K562 (cell line): Measurements from ENCODE around the gene ILF3. TPM values are rescaled to one million over a fixed set of nuclear protein-coding genes. Genes with fewer than 3 reads are reported as not detected.

ENCODE experiments used
- ATAC-seq: fragments of 200-7000 bp; cut with Tn5 transposase; 3 replicates; pipeline ENCODE4 v1.9.1; 2020; ENCODE audit warnings: moderate library complexity
- BruUV-seq: library from RNA; stranded (reverse); fragments of 400-500 nt; replicated peaks from 2 replicates; lab custom pipeline; 2021; lab: Mats Ljungman, UMichigan
- CTCF ChIA-PET: fragments of 300-600 bp; formaldehyde crosslinking; extraction: SDS; loops from one replicate; lab custom pipeline; 2021; ENCODE audit warnings: low intra/inter-chr PET ratio; lab: Yijun Ruan, JAX
- POLR2A ChIA-PET: fragments of 300-600, 350-650 bp; sonication (Branson Sonifier 250); formaldehyde crosslinking; extraction: SDS; loops from one replicate; lab custom pipeline; 2021; ENCODE audit warnings: antibody characterized with exemption, inconsistent platforms; lab: Yijun Ruan, JAX
- DNase-seq, 4 experiments: peaks; one replicate each; pipeline versions ENCODE4 v3.0.0 to v3.0.0-alpha.2; 2011 to 2018; ENCODE audit warnings: low spot score in 3 of 4, mixed read lengths in 3 of 4; ENCODE audit errors: extremely low read depth in 1 of 4
- FAIRE-seq: peaks from 2 replicates; lab custom pipeline; 2011; peaks lifted over from hg19 to GRCh38; lab: Jason Lieb, UNC
- H2AFZ ChIP-seq: 2 replicates; pipeline ENCODE4 v1.6.0; 2011; ENCODE audit warnings: low read depth, low read length, control low read depth, inconsistent platforms
- H3K27ac ChIP-seq: fragments of 200-600 bp; 3 replicates; pipeline ENCODE4 v1.8.0; 2011; ENCODE audit warnings: low read depth, mild to moderate bottlenecking, control low read depth, inconsistent platforms, low read length, moderate library complexity, mixed read lengths; ENCODE audit errors: extremely low read depth
- H3K27me3 ChIP-seq, 2 experiments: fragments of 300-600 bp in 1 of 2; 2 replicates in 1 of 2; 3 replicates in 1 of 2; pipeline versions ENCODE4 v1.6.0 to v1.8.0; 2011; ENCODE audit warnings: inconsistent platforms in 2 of 2, low read length in 2 of 2, mild to moderate bottlenecking in 1 of 2, mixed read lengths in 1 of 2, moderate library complexity in 1 of 2; ENCODE audit not compliant: control insufficient read depth in 2 of 2, insufficient read depth in 2 of 2
- H3K36me3 ChIP-seq: fragments of 300-600 bp; 3 replicates; pipeline ENCODE4 v1.8.0; 2011; ENCODE audit warnings: mild to moderate bottlenecking, low read length, inconsistent platforms; ENCODE audit not compliant: control insufficient read depth, insufficient read depth
- H3K4me1 ChIP-seq, 2 experiments: fragments of 200-600 bp in 1 of 2; replicated peaks in 1 of 2; 2 replicates in 1 of 2; 3 replicates in 1 of 2; pipeline versions ENCODE4 v1.5.1 to v1.8.0; 2011; ENCODE audit warnings: inconsistent platforms in 2 of 2, low read length in 2 of 2, mild to moderate bottlenecking in 1 of 2, mixed read lengths in 1 of 2, moderate library complexity in 1 of 2; ENCODE audit not compliant: control insufficient read depth in 2 of 2, insufficient read depth in 2 of 2
- H3K4me2 ChIP-seq: 2 replicates; pipeline ENCODE4 v1.6.1; 2011; ENCODE audit warnings: low read length, control low read depth, inconsistent platforms, mixed read lengths; ENCODE audit not compliant: insufficient read depth
- H3K4me3 ChIP-seq: fragments of 200-600 bp; sonication (generic), shearing (Covaris generic); 2 replicates; pipeline ENCODE4 v1.5.1; 2016; ENCODE audit warnings: control low read depth, inconsistent platforms
- H3K79me2 ChIP-seq: fragments of 200-600 bp; 3 replicates; pipeline ENCODE4 v1.8.0; 2011; ENCODE audit warnings: low read length, inconsistent platforms; ENCODE audit not compliant: control insufficient read depth, insufficient read depth
- H3K9ac ChIP-seq, 2 experiments: 2 replicates each; pipeline versions ENCODE4 v1.6.0 to v1.6.1; 2011; ENCODE audit warnings: low read depth in 2 of 2, low read length in 2 of 2, control low read depth in 1 of 2, inconsistent platforms in 1 of 2, mild to moderate bottlenecking in 1 of 2, mixed read lengths in 1 of 2; ENCODE audit not compliant: insufficient read depth in 1 of 2
- H3K9me1 ChIP-seq: one replicate; pipeline ENCODE4 v1.6.0; 2011; ENCODE audit warnings: inconsistent platforms, mild to moderate bottlenecking, low read length, moderate library complexity; ENCODE audit not compliant: control insufficient read depth, insufficient read depth
- H3K9me3 ChIP-seq: replicated peaks from 2 replicates; pipeline ENCODE4 v1.5.1; 2011; ENCODE audit warnings: low read depth, low read length, inconsistent platforms; ENCODE audit not compliant: control insufficient read depth, insufficient read depth
- H4K20me1 ChIP-seq: replicated peaks from 2 replicates; pipeline ENCODE4 v1.6.1; 2011; ENCODE audit warnings: low read length, inconsistent platforms, mixed read lengths; ENCODE audit not compliant: control insufficient read depth, insufficient read depth
- ARID4B ChIP-seq: sonication (generic); formaldehyde crosslinking; IDR thresholded peaks from 2 replicates; pipeline ENCODE4 v1.8.0; 2022; ENCODE audit warnings: mild to moderate bottlenecking, missing genetic modification reagents
- ASH1L ChIP-seq: fragments of 450-650 bp; IDR thresholded peaks from 2 replicates; pipeline ENCODE4 v1.6.1; 2018; ENCODE audit warnings: borderline replicate concordance, mild to moderate bottlenecking, low read depth; ENCODE audit not compliant: partially characterized antibody
- HDAC3 ChIP-seq: fragments of 450-650 bp; IDR thresholded peaks from 2 replicates; pipeline ENCODE4 v1.6.1; 2018; ENCODE audit warnings: borderline replicate concordance, mild to moderate bottlenecking, moderate library complexity; ENCODE audit not compliant: partially characterized antibody
- HNRNPL ChIP-seq: fragments of 200-400 bp; formaldehyde crosslinking; IDR thresholded peaks from 2 replicates; pipeline ENCODE4 v1.6.1; 2017; ENCODE audit warnings: low read depth, mild to moderate bottlenecking, low read length
- NR2C2 ChIP-seq, 2 experiments: fragments of 200-800 bp in 1 of 2; sonication (Bioruptor generic) in 1 of 2; sonication (generic) in 1 of 2; formaldehyde crosslinking in 1 of 2; IDR thresholded peaks; 2 replicates each; pipeline versions ENCODE4 v1.6.1 to v1.8.0; 2016 to 2022; ENCODE audit warnings: mild to moderate bottlenecking in 1 of 2, missing compliant biosample characterization in 1 of 2, missing genetic modification characterization in 1 of 2, missing genetic modification reagents in 1 of 2
- PML ChIP-seq: IDR thresholded peaks from 2 replicates; pipeline ENCODE4 v1.6.1; 2012; ENCODE audit warnings: low read length, inconsistent platforms
- POLR2A ChIP-seq: fragments of 450-650 bp; conservative IDR thresholded peaks from 2 replicates; pipeline ENCODE4 v1.6.1; 2016
- RBFOX2 ChIP-seq: fragments of 200-400 bp; formaldehyde crosslinking; IDR thresholded peaks from 2 replicates; pipeline ENCODE4 v1.6.1; 2017; ENCODE audit warnings: low read depth, mild to moderate bottlenecking, low read length, moderate library complexity
- TAF15 ChIP-seq: fragments of 200-400 bp; formaldehyde crosslinking; IDR thresholded peaks from 2 replicates; pipeline ENCODE4 v1.6.1; 2017; ENCODE audit warnings: mild to moderate bottlenecking, low read depth, low read length, moderate library complexity
- ZNF175 ChIP-seq: fragments of 200-800 bp; sonication (Bioruptor generic); IDR thresholded peaks from 2 replicates; pipeline ENCODE4 v1.6.1; 2016; ENCODE audit warnings: low read depth, mild to moderate bottlenecking, missing genetic modification characterization, missing compliant biosample characterization
- ZNF785 ChIP-seq: fragments of 250-450 bp; sonication (Bioruptor Pico); IDR thresholded peaks from 2 replicates; pipeline ENCODE4 v1.4.0; 2020; ENCODE audit warnings: mild to moderate bottlenecking
- WGBS: fragments of 100-300 bp; shearing (Covaris generic); methylation state at CpG from one replicate; pipeline ENCODE4 v1.1.6; 2016; ENCODE audit warnings: low coverage, mixed read lengths; ENCODE audit not compliant: insufficient coverage; ENCODE audit errors: missing lambda C conversion rate; 5-methylcytosine and 5-hydroxymethylcytosine counted together
- in situ Hi-C: fragments of 300-500 bp; cut with MboI; formaldehyde crosslinking; loops from 4 replicates; pipeline ENCODE4 v1.15.0; 2018; ENCODE audit warnings: inconsistent platforms, mixed read lengths
- intact Hi-C: fragments of 100-400 bp; cut with micrococcal nuclease; formaldehyde crosslinking; loops from 2 replicates; pipeline ENCODE4 v1.14.2; 2022
- polyA plus RNA-seq, 8 experiments: library from polyadenylated mRNA; depleted of rRNA in 4 of 8; stranded (reverse) in 5 of 8; unstranded in 3 of 8; fragments of >200 nt; fragmentation: Nextera tagmentation in 2 of 8; fragmentation: Illumina TruSeq in 1 of 8; extraction: Ambion mirVana in 2 of 8; extraction: Trizol in 1 of 8; gene quantifications; 2 replicates each; pipeline versions ENCODE4 v1.2.1 to v1.2.3, GENCODE V29; 2011 to 2014; ENCODE audit warnings: inconsistent platforms in 1 of 8, missing spikeins in 1 of 8
- total RNA-seq, 7 experiments: library from RNA; depleted of rRNA in 6 of 7; stranded (reverse); fragments of >200 nt in 6 of 7; fragmentation: Illumina TruSeq in 2 of 7; extraction: Trizol in 2 of 7; gene quantifications; 2 replicates each; pipeline versions ENCODE4 v1.2.1 to v1.2.3, GENCODE V29; 2011 to 2021; ENCODE audit warnings: low replicate concordance in 1 of 7
- TF ChIP-seq, protein P1 (sequence below): conservative IDR thresholded peaks from 2 replicates; pipeline ENCODE4 v1.6.1; 2011; ENCODE audit warnings: low read depth, mild to moderate bottlenecking, low read length; ENCODE audit not compliant: control insufficient read depth
- TF ChIP-seq, protein P2 (sequence below): sonication (generic); formaldehyde crosslinking; IDR thresholded peaks from 2 replicates; pipeline ENCODE4 v1.8.1; 2023; ENCODE audit warnings: mild to moderate bottlenecking, missing genetic modification reagents

The ILF3 gene
- total and polyA plus RNA-seq, 9 of the 15 experiments (the other 6 are each of a cell fraction or from before 2014, with no cell fraction given): 26.0 to 453 (median 175) TPM

- Histone ChIP-seq H3K79me2 (peaks cover 47% of the 10 kb centered on the region), H3K9me1 (peaks cover 6% of the 10 kb centered on the region), H3K27me3 (no peaks in the 10 kb centered on the region), H3K4me1 (peaks cover 18 to 48% of the 10 kb centered on the region in 2 experiments; a peak in 4 of 5 replicates), H3K9me3 (no peaks in the 10 kb centered on the region), H3K9ac (peak within 1 kb of the TSS; percentile 96 to 99), H3K4me3 (peak within 1 kb of the TSS; percentile 99), H3K27ac (peak within 1 kb of the TSS; percentile 95), H4K20me1 (peaks cover 38% of the 10 kb centered on the region), H2AFZ (peak within 1 kb of the TSS; percentile 85), H3K36me3 (peaks cover 36% of the 10 kb centered on the region), H3K4me2 (peak within 1 kb of the TSS; percentile 96)
- no TSS peak for BruUV-seq
- in situ Hi-C loops (no loop called here), intact Hi-C loops (loop anchor here (1.0 to 5.0 kb wide), 6 partner anchors 19 to 147 kb away; partner anchors contain the start of gene TMED1)
- DNase-seq (peak; percentile 94 to 100 (median 97)), ATAC-seq (peak; percentile 95), FAIRE-seq (peak; percentile 100)
- ChIA-PET POLR2A (interaction anchor here (0.6 to 2.2 kb wide), 27 partner anchors 10 to 306 kb away, joined by 3 to 12 read pairs (median 3); partner anchors contain the start of genes QTRT1 and TMED1), CTCF (interaction anchor here (0.6 kb wide), 1 partner anchor 60 kb away, joined by 3 read pairs; no protein-coding TSS in a partner anchor)
- WGBS: 1% methylated on average over 45 of the region's 57 CpGs
- TF ChIP-seq POLR2A: no peak; the same call in 1 of the 2 replicates
- TF ChIP-seq NR2C2 (CRISPR knock-in tag; IDR thresholded peaks at IDR 0.05): 0 out of 2 replicates have a peak, but pooled peaks have one; percentile 40
- TF ChIP-seq NR2C2 (tag; IDR thresholded peaks at IDR 0.05): peak; percentile 97
- TF ChIP-seq, protein P1, sequence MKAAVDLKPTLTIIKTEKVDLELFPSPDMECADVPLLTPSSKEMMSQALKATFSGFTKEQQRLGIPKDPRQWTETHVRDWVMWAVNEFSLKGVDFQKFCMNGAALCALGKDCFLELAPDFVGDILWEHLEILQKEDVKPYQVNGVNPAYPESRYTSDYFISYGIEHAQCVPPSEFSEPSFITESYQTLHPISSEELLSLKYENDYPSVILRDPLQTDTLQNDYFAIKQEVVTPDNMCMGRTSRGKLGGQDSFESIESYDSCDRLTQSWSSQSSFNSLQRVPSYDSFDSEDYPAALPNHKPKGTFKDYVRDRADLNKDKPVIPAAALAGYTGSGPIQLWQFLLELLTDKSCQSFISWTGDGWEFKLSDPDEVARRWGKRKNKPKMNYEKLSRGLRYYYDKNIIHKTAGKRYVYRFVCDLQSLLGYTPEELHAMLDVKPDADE: peak; percentile 70
- no peak for TF ChIP-seq HDAC3
- peak; percentile 100 for TF ChIP-seq ASH1L
- no peak for TF ChIP-seq ZNF785
- TF ChIP-seq, protein P2, sequence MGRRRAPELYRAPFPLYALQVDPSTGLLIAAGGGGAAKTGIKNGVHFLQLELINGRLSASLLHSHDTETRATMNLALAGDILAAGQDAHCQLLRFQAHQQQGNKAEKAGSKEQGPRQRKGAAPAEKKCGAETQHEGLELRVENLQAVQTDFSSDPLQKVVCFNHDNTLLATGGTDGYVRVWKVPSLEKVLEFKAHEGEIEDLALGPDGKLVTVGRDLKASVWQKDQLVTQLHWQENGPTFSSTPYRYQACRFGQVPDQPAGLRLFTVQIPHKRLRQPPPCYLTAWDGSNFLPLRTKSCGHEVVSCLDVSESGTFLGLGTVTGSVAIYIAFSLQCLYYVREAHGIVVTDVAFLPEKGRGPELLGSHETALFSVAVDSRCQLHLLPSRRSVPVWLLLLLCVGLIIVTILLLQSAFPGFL (CRISPR knock-in tag): no peak
- TF ChIP-seq ARID4B: no peak
- TF ChIP-seq ZNF175 (CRISPR knock-in tag): no peak
- no peak for TF ChIP-seq PML
- TF ChIP-seq RBFOX2: peak; percentile 94
- no peak for TF ChIP-seq HNRNPL
- no peak for TF ChIP-seq TAF15
Observed at GRCh38 chr19:10717356-10718204, 63.4 kb downstream of the ILF3 start, which contains the start of gene DNM2. Gene DNM2, plus strand, starts transcription at chr19:10718079. Its CDS starts 164 bp downstream, at chr19:10718243.
